Astrocyte of the hippocampus (primary cell): Measurements from ENCODE around the gene ECD.

Experiments used
- DNase-seq: peaks from one replicate; pipeline ENCODE4 v3.0.0; 2011; ENCODE audit warnings: low read depth, low spot score

The ECD gene

DNA sequence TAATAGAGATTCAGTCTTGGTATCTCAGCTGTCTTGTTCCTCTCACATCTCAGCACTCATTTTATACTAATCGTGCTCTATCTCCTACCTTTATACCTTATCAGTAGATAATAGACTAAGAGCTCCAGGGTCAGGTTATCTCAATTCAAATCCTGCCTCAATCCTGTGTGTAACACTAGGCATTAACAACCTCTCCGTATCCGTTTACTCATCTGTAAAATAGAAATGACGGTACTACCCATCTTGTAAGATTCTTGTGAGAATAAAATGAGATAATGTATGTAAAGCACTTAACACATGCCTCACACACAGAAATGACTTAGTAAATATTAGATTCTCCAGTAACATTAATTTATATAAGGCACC is 70.5 kb downstream of the ECD start:
- DNase-seq, result no peak

DNA sequence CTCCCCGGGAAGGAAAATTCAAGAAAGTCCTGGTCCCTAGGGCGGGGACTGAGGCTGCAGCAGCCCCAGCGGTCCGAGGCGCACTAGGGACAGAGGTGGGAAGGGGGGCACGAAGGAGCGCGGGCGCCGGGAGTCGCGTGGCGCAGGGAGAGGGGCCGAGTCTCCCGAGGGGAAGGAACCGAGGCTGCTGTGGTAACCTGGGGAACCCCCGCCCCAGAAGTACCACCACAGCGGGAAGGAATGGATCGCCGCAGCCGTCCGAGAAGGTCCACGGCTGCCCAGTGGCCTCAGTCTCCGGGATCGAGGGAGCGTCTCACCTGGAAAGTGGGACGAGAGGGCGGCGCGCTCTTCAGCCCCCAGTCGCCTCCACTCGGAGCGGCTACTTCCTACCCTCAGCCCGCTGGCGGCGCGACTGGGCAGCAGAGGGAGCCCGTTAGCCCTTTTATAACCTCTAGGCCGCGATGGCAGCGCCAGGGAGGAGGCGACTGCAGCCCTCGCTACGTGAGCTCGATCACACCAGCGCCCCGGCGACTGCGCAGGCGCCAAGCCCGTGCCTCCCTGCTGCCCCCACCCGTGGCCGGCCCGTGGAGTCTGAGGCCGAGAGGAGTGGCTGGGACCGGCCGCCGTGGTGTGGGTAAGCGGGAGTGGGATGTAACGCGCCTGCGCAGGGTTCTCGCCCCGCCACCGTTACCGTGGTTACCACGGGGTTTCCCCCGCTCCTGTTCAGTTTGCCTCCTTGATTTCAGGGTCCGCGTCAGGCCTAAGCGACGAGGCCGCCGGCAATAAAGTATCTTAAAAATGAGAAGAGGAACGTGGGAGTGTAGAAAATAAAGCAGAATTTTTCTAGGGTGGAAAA is 71.1 kb downstream of the ECD start, which contains the start of gene P4HA1:
Gene P4HA1, minus strand, starts transcription at position 418 of the 856 bp plus-strand sequence. CDS start 21,983 bp downstream, outside the sequence.
- DNase-seq, result peak; percentile 99

DNA sequence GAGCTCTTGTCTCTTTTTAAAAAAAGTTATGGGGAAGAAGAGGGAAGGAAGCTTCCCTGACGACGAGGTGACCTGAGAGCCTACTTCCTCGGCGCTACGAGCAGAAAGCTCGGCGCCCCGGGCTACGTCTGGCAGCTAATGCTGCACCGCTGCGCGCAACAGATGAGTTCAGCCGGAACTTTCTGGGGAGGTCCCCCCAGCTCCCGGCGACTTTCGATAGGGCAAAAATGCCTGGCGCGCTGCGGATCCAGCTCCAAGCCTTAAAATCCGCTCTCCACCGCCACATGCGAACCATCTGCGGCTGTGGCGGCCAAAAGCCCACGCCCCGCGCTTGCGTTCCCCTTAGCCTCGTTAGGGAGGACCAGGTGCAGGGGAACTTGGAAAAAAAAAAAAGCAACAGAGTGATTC is 71.8 kb downstream of the ECD start:
- peak; percentile 82 for DNase-seq

GRCh38 chr10:73095481-73096021 is 72.3 kb downstream of the ECD start:
- DNase-seq, result peak; percentile 84

GRCh38 chr10:73094986-73095480 is 72.8 kb downstream of the ECD start:
- DNase-seq, result no peak

DNA sequence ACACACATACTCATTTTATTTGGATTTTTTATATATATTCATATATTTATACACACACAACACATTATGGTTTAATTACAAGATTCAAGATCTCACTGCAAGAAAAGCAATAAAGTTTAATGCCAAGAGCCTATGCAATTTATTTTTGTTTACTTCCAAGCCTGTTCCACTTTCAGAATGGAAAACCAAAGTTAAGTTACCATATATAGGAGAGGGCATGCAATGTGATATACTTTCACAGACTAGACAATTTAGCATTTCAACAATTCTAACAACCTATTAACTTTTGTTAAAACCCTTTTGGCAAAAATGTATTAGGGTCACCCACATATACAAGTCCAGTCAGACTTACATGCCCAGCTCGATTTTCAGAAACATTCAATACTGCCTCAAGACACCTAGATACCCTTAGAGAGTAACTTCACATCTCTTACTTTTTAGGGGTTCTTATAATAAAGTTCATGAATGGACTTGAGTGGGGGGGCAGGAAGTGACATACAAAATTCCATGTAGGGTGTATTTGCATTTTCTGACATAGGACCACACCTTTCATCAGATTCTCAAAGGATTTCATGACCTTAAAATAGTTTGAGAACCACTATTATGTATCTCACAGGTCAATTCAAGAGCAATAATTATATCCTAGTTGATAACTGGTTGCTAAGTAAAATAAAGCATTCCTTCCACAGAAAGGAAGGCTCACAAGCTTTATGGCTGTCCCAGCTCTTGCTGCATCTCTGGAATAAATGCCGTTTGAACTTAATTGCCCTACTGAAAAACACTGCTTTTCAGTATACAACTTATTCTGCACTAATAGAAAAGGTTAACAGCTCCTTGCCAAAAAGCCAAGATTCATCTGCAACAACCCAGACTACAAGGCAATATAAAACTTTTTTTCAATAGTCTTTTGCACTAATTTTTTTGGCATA is 73.6 kb downstream of the ECD start:
- DNase-seq, result peak; percentile 32

DNA sequence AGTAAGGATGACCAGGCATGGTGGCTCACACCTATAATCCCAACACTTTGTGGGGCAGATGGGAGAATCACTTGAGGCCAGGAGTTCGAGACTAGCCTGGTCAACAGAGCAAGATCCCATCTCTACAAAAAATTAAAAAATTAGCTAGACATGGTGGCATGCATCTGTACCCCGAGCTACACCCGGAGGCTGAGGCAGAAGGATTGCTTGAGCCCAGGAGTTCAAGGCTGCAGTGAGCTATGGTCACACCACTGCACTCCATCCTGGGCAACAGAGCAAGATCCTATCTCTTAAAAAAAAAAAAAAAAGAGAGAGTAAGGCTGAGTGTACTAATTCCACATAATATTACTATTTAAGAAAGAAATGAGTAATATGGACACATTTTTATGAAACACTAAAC is 75.0 kb downstream of the ECD start:
- no peak for DNase-seq

DNA sequence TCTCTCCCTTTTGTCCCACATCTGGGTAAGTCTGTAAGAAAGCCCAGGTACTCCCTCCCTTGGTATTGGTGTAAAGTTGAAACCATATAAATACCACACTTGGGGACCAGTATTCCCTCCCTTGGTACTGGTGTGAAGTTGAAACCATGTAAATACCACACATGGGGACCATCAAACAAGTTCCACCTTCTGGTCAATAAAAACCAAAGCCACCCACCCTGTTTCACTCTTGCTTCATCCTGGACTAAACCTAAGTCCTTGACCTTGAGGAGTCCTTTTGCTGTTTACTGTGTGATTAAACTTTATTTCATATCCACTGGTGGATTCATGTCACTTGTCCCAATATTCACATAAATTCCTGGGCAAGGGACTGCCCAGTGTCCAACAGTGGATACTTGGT is 79.5 kb downstream of the ECD start:
- no peak for DNase-seq

GRCh38 chr10:73086816-73087215 is 81.0 kb downstream of the ECD start:
- DNase-seq, result no peak

- no peak for DNase-seq
Measured at GRCh38 chr10:73084209-73084608, 83.6 kb downstream of the ECD start.
